K562 (cell line): ENCODE results near the gene ALCAM.

ENCODE experiments used
- BRF1 ChIP-seq: IDR thresholded peaks from 3 replicates; pipeline ENCODE4 v1.6.1; 2011; ENCODE audit warnings: borderline replicate concordance, mild to moderate bottlenecking; ENCODE audit not compliant: insufficient read length; ENCODE audit errors: extremely low read depth
- ESRRA ChIP-seq: fragments of 450-650 bp; IDR thresholded peaks from 2 replicates; pipeline ENCODE4 v1.6.1; 2014; ENCODE audit warnings: low read depth, mild to moderate bottlenecking, moderate library complexity, borderline replicate concordance
- FOSL1 ChIP-seq: fragments of 200-800 bp; sonication (Bioruptor generic); conservative IDR thresholded peaks from 2 replicates; pipeline ENCODE4 v1.6.1; 2016; ENCODE audit warnings: missing genetic modification characterization, missing compliant biosample characterization
- HDAC8 ChIP-seq: fragments of 450-650 bp; IDR thresholded peaks from 2 replicates; pipeline ENCODE4 v1.6.1; 2016; ENCODE audit warnings: mild to moderate bottlenecking, missing genetic modification characterization, moderate library complexity, missing compliant biosample characterization
- POLR2A ChIP-seq: fragments of 450-650 bp; conservative IDR thresholded peaks from 2 replicates; pipeline ENCODE4 v1.6.1; 2016
- STAT6 ChIP-seq: sonication (generic); formaldehyde crosslinking; IDR thresholded peaks from 2 replicates; pipeline ENCODE4 v1.8.1; 2023; ENCODE audit warnings: mild to moderate bottlenecking, missing genetic modification reagents
- ZFX ChIP-seq: sonication (generic); formaldehyde crosslinking; IDR thresholded peaks from 2 replicates; pipeline ENCODE4 v1.8.0; 2022; ENCODE audit warnings: mild to moderate bottlenecking, missing genetic modification reagents, moderate library complexity
- ZNF592 ChIP-seq: fragments of 450-650 bp; IDR thresholded peaks from 2 replicates; pipeline ENCODE4 v1.6.1; 2017; ENCODE audit warnings: antibody characterized with exemption, mild to moderate bottlenecking

- TF ChIP-seq FOSL1 (no peak), ESRRA (no peak), ZFX (CRISPR knock-in tag) (no peak), POLR2A (no peak), HDAC8 (tag) (no peak), BRF1 (no peak), ZNF592 (no peak), STAT6 (no peak)
These were observed 244.8 kb downstream of the ALCAM start for GRCh38 chr3:105611304-105612192.
